ENCODE results near the gene YY1. TPM values are rescaled to one million over a fixed set of nuclear protein-coding genes. Genes with fewer than 3 reads are reported as not detected.

Gene YY1
- total and polyA plus RNA-seq, 2 of the 4 experiments (the other 2 are of a cell fraction) = 21.7 to 29.9 TPM

DNA sequence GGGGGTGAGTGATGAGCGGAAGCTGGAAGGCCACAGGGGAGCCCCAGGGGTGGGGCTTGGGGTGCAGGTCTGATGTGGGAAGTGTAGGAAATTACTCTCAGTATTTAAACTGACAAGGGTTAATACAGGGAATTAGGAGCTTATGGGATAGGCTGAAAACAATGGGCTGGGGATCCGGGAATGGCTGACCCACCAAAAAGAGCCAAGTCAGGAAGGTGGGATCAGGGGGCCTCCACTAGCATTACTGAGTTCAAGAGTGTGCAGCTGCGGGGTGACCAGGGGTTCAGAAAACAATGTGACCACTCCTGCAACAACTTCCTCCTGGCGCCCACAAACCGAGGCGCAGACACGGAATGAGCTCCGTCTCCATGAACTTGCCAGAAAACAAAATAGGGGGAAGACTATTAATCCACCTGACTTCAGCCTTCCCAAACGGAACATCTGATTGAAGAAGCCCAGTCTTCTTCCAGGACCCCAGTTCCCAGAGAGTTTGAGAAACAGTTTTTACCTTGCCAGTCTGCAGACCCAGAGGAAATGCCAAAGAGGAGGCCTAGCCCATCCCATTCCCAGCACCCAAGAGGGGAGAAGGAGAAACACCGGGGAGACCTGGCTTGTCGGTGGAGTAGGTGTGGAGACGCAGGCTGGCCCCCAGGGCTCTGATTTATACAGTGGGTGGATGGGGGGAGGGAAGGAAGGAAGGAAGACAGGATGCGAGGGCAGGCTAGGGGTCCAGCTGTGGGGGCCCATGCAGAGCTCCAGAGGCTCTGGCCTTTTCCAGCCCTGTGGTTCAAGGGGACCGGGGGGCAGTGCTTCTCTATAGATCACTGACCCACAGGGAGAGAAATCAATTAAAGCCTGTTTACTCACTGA, 16.5 kb upstream of the YY1 start:
- POLR2A ChIA-PET (ENCODE audit: unreplicated experiment) = no interaction called here
- TF ChIP-seq RCOR1 (IDR thresholded peaks at IDR 0.05; ENCODE audit: insufficient replicate concordance, low read length) (no peak), NFE2L2 (IDR thresholded peaks at IDR 0.05; ENCODE audit: low read depth, low read length) (no peak), BHLHE40 (IDR thresholded peaks at IDR 0.05; ENCODE audit: low read depth, low read length) (no peak), RFX5 (IDR thresholded peaks at IDR 0.05; ENCODE audit: low read depth, low read length) (no peak), MXI1 (IDR thresholded peaks at IDR 0.05; ENCODE audit: borderline replicate concordance, low read depth, low read length) (no peak), RAD21 (IDR thresholded peaks at IDR 0.05; ENCODE audit: low read length) (no peak), CHD1 (IDR thresholded peaks at IDR 0.05; ENCODE audit: low read depth, low read length) (no peak), FOS (IDR thresholded peaks at IDR 0.05; ENCODE audit: low read depth, low read length) (no peak), CEBPB (IDR thresholded peaks at IDR 0.05; ENCODE audit: low read depth, low read length) (no peak), SMC3 (IDR thresholded peaks at IDR 0.05; ENCODE audit: low read depth, low read length) (no peak), MAZ (IDR thresholded peaks at IDR 0.05; ENCODE audit: borderline replicate concordance, low read depth, low read length) (no peak)
- TF ChIP-seq, protein P1, sequence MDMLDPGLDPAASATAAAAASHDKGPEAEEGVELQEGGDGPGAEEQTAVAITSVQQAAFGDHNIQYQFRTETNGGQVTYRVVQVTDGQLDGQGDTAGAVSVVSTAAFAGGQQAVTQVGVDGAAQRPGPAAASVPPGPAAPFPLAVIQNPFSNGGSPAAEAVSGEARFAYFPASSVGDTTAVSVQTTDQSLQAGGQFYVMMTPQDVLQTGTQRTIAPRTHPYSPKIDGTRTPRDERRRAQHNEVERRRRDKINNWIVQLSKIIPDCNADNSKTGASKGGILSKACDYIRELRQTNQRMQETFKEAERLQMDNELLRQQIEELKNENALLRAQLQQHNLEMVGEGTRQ (IDR thresholded peaks at IDR 0.05; ENCODE audit: low read depth, low read length) = no peak
- TF ChIP-seq, protein P2, sequence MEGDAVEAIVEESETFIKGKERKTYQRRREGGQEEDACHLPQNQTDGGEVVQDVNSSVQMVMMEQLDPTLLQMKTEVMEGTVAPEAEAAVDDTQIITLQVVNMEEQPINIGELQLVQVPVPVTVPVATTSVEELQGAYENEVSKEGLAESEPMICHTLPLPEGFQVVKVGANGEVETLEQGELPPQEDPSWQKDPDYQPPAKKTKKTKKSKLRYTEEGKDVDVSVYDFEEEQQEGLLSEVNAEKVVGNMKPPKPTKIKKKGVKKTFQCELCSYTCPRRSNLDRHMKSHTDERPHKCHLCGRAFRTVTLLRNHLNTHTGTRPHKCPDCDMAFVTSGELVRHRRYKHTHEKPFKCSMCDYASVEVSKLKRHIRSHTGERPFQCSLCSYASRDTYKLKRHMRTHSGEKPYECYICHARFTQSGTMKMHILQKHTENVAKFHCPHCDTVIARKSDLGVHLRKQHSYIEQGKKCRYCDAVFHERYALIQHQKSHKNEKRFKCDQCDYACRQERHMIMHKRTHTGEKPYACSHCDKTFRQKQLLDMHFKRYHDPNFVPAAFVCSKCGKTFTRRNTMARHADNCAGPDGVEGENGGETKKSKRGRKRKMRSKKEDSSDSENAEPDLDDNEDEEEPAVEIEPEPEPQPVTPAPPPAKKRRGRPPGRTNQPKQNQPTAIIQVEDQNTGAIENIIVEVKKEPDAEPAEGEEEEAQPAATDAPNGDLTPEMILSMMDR (conservative IDR thresholded peaks at IDR 0.05; ENCODE audit: low read depth, low read length) = no peak
- TF ChIP-seq, protein P3, sequence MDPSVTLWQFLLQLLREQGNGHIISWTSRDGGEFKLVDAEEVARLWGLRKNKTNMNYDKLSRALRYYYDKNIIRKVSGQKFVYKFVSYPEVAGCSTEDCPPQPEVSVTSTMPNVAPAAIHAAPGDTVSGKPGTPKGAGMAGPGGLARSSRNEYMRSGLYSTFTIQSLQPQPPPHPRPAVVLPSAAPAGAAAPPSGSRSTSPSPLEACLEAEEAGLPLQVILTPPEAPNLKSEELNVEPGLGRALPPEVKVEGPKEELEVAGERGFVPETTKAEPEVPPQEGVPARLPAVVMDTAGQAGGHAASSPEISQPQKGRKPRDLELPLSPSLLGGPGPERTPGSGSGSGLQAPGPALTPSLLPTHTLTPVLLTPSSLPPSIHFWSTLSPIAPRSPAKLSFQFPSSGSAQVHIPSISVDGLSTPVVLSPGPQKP (IDR thresholded peaks at IDR 0.05; ENCODE audit: borderline replicate concordance, low read depth, low read length) = no peak

More for the DNA sequence above, 16.5 kb upstream of the YY1 start:
- H3K23ac ChIP-seq (ENCODE audit: low read depth, low read length) = no peak overlapping the region
- no peak overlapping the region for H3K27ac ChIP-seq (ENCODE audit: insufficient read depth, low read length)
- H2BK20ac ChIP-seq (ENCODE audit: low read depth, low read length) = no peak overlapping the region
- H2BK15ac ChIP-seq (ENCODE audit: low read depth, low read length) = no peak overlapping the region
- no peak overlapping the region for H3K56ac ChIP-seq (ENCODE audit: extremely low read depth, insufficient read depth, low read length)
- no peak overlapping the region for H2BK120ac ChIP-seq (ENCODE audit: low read depth, low read length)
- H2AK5ac ChIP-seq (ENCODE audit: low read depth, low read length) = no peak overlapping the region
- peaks cover 18% of the 10 kb centered on the region for H3K4me1 ChIP-seq (ENCODE audit: control insufficient read depth, insufficient read depth, low read length)
- H3K18ac ChIP-seq (ENCODE audit: low read depth, low read length) = no peak overlapping the region
- H2AK9ac ChIP-seq (replicated peaks; ENCODE audit: low read depth, low read length, poor library complexity) = no peak overlapping the region
- dilution Hi-C loops (cut with HindIII; ENCODE audit: low sequenced_read_pairs, unreplicated experiment) = no loop called here
- H3K4me2 ChIP-seq (ENCODE audit: low read depth, low read length) = peak overlapping the region; percentile 95
- peaks cover 9% of the 10 kb centered on the region for H3K9me1 ChIP-seq (ENCODE audit: insufficient read depth, low read length)
- WGBS, 2 experiments (ENCODE audit: extremely low coverage in 2 of 2, insufficient read length in 1 of 2) = 47% methylated on average over 6 of the region's 14 CpGs; no CpG with 5 or more reads in 1 of the 2 experiments
- no peak overlapping the region for H3K4me3 ChIP-seq (ENCODE audit: insufficient read depth, low read depth, low read length)
- no peaks in the 10 kb centered on the region for H4K20me1 ChIP-seq (ENCODE audit: insufficient read depth, low read length)
- ATAC-seq (ENCODE audit: low read depth) (no peak), DNase-seq (no peak)
- H4K91ac ChIP-seq (ENCODE audit: insufficient read depth, low read depth, low read length) = no peak overlapping the region
- H4K5ac ChIP-seq (ENCODE audit: low read depth, low read length) = peak overlapping the region; percentile 2; the same call in 1 of the 2 replicates
- in situ Hi-C loops (cut with MboI; ENCODE audit: low sequenced_read_pairs) = no loop called here
- H3K9me3 ChIP-seq (ENCODE audit: control insufficient read depth, insufficient read depth, low read length) = no peaks in the 10 kb centered on the region
- peak overlapping the region; percentile 89 for H2AFZ ChIP-seq (replicated peaks; ENCODE audit: low read length, poor library complexity)
- H3K14ac ChIP-seq (replicated peaks; ENCODE audit: low read depth, low read length) = no peak overlapping the region; the same call in 1 of the 2 replicates
- BruUV-seq (replicated peaks) = no TSS peak
- intact Hi-C loops (cut with micrococcal nuclease) = loop anchor here (2.0 kb wide), 1 partner anchor 14 kb away; no protein-coding TSS in a partner anchor
- H3K4ac ChIP-seq (ENCODE audit: low read depth, low read length) = no peak overlapping the region; the same call in 1 of the 2 replicates
- H2BK5ac ChIP-seq (ENCODE audit: low read depth, low read length, poor library complexity, severe bottlenecking) = no peak overlapping the region
- CTCF ChIA-PET = no interaction called here
- H3K9ac ChIP-seq (ENCODE audit: low read depth, low read length) = no peak overlapping the region
- peak overlapping the region; percentile 68 to 86; a peak in 2 of 4 replicates for H4K8ac ChIP-seq (ENCODE audit: low read depth in 2 of 2, low read length in 2 of 2)
- H3K36me3 ChIP-seq (ENCODE audit: control insufficient read depth, insufficient read depth, low read length) = no peaks in the 10 kb centered on the region
- peaks cover 23 to 56% of the 10 kb centered on the region in 2 experiments for H3K79me1 ChIP-seq (ENCODE audit: low read depth in 1 of 2, low read length in 2 of 2)
- H3K27me3 ChIP-seq (ENCODE audit: control insufficient read depth, insufficient read depth, low read length) = no peaks in the 10 kb centered on the region
